CD1c-positive myeloid dendritic cell (primary cell): Measurements from ENCODE around the gene CA12.
A peak's percentile ranks its signal among the peaks of the same experiment; 100 is the strongest.

Source experiments
- DNase-seq: peaks from one replicate; pipeline ENCODE4 v3.0.0-alpha.2; 2016; ENCODE audit errors: extremely low spot score

Gene CA12

DNA sequence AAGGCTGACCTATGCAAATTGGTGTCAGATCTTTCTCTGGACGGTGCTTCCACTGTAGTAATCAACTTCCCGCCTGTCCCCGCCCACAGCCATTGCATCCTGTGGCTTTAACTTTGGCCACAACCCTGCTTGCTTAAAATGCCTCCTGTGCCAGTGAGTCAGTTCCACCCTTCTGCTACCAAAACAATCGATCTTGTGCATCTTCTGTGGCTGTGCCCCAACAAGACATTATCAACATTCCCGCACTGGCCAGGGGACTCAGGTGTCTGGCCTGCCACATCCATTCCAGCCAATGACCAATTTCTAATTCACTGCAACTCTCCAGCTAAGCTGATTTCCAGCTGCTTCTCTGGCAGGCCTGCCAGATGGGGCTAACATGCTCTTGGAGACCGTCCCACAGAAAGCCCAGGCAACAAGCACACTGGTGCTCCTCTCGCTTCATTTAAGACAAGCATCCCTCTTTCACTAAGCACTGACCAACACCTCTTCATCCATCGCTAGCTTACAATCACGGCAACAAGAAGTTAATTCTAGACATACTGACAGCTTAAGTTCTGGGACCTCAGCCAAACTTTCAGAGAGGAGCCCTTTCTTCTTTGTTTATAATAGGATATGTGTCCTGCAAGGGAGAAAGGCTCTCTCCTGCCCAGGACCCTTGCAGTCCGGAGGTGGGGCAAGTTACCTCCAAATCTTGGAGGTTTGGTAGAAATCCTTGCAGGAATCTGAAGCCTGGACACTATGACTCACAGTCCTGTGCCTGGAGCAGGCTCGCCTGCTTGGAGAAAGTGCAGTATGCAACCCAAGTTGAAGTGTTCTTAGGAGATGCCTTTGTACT, 6.7 kb downstream of the CA12 start:
- DNase-seq: peak; percentile 77

GRCh38 chr15:63373866-63374548, 7.6 kb downstream of the CA12 start:
- DNase-seq: no peak

- DNase-seq: no peak
Measured at GRCh38 chr15:63373330-63373729, 8.3 kb downstream of the CA12 start.

DNA sequence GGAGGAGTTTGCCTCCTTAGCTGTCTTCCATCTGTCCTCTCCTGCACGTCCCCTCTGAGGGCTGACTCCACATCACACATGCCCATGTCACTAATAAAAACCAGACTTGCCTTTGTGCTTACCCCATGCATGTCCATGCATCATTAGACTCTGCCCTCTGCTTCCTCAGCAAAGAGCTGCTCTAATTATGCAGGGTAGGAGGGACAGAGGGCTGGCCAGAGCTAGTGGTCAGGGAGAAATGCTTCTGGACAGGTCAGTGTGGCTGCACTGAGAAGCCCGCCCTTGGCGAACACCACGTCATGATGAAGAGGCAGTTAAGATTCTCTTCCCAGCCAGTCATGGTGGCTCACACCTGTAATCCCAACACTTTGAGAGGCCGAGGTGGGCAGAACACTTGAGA, 8.9 kb downstream of the CA12 start:
- DNase-seq: no peak

DNA sequence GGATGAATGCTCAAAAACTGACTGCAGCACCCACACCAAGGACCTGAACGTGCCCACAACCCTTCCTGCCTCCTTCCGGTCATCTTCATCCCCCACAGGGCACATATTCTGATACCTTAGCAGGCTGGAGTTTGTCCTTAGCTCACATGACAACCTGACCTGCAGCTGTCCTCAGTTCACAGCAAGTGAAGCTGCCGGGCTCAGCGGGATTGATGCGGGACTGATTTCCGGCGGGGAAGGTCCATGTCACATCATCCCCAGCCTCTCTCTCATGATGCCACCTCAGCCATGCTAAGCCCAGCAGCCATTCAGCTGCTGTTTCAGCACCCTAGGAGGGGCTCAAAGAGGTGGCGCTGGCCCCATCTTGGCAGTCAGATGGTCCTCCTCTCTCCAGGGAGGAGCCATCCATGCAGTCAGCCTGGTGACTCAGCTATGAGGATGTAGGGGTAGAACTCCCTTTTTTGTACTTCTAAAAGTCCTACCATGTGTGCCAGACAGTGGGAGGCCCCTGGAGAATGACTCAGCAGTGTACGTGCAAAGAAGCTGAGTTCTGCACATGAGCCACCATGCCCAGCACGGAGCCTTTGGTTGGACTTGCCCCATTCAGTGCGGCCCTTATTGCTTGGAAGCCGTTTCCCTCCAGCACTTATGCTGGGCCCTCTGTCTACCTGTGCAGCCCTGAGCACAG, 9.5 kb downstream of the CA12 start:
- DNase-seq: peak; percentile 76

DNA sequence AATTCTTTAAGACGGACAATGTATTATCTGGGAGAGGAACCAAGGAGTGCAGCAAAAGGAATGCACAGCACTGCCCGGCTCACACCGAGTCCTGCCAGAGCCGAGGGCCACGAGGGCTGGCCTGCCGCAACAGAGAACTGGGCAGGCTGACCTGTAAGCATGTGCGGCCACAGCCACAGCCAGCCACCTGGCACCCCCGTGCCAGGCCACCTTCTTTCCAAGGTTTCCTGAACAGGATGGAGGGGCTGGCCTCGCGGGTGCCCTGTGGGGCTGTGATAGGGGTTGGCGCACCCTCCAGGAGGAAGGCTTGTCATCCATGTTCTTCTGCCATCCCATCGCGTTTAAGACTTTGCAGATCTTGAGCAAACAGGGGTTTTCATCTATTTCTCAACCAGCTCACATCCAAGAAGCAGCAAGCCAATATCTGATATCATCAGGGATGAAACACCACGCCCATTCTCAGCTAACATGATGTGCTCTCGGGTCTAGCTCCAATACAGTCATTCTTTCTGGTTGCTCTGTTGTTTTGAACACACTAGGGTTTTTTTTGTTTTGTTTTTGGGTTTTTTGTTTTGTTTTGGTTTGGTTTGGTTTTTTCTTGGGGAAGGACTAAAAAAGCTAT, 10.2 kb downstream of the CA12 start:
- DNase-seq: peak; percentile 30

GRCh38 chr15:63370764-63371163, 10.9 kb downstream of the CA12 start:
- no peak for DNase-seq

DNA sequence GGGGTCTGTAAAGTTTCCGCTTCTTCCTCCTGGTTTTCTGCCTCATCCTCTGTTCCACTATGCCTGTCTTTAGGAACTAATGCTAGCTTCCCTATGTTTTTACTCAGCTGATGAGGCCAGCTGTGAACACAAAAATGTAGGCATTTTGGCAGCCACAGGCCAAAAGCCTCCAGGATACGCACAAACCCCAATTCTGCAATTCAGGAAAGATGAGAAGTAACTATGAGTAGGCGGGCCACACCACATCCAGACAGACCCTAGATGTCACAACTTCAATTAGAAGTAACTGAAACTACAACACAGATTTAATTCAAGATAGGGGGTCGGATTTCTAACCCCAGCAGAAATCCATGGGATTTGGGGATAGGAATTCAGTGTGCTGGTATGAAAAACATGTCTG, 11.9 kb downstream of the CA12 start:
- DNase-seq: peak; percentile 66

DNA sequence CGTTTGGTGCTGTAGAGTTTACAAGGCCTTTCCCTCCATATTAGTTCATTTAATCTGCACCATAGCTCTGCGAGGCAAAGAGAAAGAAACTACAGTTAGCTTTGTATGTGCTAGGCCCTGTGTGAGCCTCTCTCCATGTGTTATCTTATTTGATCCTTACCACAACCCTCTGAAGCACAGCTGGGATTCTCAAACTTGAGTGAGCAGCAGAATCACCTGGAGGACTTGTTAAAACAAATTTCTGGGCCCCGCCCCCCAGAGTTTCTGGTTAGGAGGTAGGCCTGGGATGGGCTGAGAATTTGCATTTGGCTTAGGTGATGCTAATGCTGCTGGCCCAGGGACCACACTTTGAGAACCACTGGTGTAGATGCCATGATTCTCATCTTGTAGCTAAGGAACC, 12.3 kb downstream of the CA12 start:
- DNase-seq: no peak

DNA sequence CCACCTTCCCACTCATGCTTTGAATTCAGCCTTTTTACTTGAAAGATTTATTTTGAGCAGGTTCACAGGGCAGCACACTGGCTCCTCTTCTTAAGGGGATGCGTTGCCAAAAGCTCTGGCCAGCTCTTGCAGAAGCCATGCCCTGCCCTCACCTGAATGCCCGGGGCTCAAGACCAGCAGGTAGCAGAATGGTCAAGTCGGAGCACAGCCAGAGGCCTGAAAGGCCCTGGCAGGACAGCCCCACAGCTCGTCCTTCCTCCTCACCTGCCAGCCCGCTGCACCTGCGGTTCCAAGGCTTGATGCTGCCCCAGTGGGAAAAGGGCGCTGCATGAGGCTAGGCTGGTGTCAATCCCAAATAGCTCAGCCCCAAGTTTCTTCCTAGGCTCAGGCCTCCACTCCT, 13.1 kb downstream of the CA12 start:
- no peak for DNase-seq

GRCh38 chr15:63367900-63368299, 13.7 kb downstream of the CA12 start:
- DNase-seq: no peak

GRCh38 chr15:63367390-63367789, 14.3 kb downstream of the CA12 start:
- DNase-seq: no peak

DNA sequence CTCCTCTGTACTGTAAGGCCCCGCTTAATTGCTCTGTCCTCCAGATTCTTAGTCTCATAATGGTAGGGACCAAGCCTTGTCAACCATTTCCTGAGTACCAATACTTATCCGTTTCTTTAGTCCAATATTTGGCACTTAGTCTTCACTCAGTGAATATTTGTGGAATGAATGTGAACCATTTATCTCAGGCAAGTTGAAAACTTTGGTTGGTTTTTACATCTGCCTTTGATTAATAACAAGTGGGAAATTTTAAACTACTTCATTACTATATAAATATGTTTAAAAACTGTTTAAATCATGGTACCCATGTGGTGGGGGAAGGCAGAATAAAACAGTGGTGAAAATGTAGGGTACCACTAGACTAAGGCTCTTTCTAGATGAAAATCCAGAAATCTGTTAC, 15.2 kb downstream of the CA12 start:
- DNase-seq: no peak

DNA sequence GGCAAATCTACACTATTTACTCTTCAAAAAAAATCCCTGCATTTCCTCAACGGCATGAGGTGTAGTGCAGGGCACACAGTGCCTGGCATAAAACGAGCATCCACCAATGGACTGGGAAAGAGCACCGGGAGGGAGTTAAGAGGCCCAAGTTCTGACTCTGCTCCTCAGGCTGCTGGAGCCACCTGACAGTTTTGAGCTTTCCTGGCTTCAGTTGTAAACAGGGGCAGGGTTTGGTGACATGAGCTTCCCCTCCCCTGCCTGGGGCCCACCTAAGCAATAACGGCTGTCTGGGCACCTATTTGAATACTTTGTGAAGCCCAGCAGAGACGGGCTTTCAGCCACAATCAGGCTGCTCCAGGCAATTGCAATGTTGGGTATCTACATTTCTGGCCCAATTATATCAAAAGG, 16.4 kb downstream of the CA12 start:
- DNase-seq: no peak

- no peak for DNase-seq
Measured at GRCh38 chr15:63364399-63365272, 17.0 kb downstream of the CA12 start.

- DNase-seq: no peak
Measured at GRCh38 chr15:63363292-63363691, 18.4 kb downstream of the CA12 start.

DNA sequence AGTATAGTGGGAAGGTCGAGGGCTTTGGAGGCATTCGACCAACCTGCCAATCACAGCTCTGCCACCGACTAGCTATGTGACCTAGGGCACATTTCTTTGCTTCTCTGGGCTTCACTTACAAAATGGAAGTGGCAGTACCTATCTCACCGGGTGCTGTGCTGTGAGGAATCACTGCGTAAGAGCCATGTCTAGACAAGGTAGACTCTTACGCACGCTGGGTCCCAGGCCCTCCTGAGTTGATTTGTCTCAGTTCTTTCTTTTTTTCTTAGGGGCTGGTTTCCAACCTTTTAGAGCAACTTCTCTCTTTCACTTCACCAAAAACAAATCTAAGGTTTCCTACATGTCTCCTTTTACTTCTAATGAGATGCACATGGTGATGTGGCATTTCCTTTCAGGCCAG, 18.8 kb downstream of the CA12 start:
- peak; percentile 13 for DNase-seq

DNA sequence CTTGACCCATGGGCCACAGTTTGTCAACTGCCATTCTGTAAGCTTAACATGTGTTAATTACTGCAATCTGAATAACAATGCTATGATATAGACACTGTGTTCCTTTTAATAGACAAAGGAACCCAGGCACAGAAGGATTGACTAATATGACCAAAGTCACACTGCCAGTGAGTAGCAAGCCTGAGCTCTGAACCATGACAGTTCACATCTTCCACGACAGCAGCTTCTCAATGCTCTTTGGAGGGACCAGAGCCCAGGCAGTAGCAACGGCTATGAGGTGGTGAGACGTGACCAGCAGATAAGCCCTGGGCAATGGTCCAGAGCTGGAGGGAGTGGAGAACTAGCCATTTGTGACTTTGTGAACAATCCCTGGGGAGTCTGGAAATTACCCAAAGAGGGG, 19.4 kb downstream of the CA12 start:
- no peak for DNase-seq

- DNase-seq: no peak
Measured at GRCh38 chr15:63360170-63360569, 21.5 kb downstream of the CA12 start.

DNA sequence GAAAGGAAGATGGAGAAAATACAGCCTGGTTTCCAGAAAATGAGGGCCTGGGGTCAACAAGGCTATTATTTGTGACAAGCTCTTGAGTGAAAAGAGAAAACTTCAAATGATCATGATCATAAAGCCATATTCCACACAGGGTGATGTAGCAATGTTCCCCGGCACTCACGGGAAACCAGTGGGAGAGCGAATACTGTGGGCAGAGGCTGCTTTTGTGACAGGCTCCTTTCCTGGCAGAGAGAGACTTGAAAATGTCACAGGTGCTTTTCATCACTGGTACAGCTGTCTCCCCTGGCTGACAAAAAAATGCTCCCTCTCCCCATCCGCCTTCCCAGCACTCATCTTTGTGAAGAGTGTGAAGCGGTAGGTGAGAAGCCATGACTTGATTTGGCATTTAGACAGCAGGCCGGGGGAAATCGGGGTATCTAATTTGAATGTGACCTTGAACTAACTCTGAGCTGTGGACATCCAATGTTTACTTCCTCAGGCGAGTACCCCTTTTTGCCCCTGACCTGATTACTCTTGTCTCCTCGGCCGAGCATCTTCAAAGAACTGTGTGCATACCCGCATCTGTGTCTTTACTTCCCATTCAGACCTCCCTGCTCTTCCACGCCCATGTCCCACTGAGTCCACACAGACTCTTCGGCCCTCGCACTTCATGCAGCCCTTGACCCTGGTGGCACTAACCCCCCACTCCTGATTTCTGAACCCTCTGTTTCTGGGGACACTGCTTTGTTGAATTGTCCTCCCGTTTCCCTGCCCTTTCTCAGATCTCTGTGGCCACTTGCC, 23.2 kb downstream of the CA12 start:
- DNase-seq: no peak

GRCh38 chr15:63357731-63358130, 23.9 kb downstream of the CA12 start:
- no peak for DNase-seq
